IPS-18a (cell line): ENCODE measurements around the gene L3MBTL4.
"Not testable (repeated sequence)": the region's sequence is repeated elsewhere in the genome, so short reads cannot be mapped to it uniquely, and the experiment has no call there.

ENCODE experiments used
- H3K27ac ChIP-seq: one replicate; pipeline ENCODE4 v1.5.1; 2013; ENCODE audit warnings: low read length
- H3K27me3 ChIP-seq: one replicate; pipeline ENCODE4 v1.6.1; 2013; ENCODE audit warnings: mild to moderate bottlenecking, low read length; ENCODE audit not compliant: control insufficient read depth, insufficient read depth
- H3K36me3 ChIP-seq: one replicate; pipeline ENCODE4 v1.6.1; 2013; ENCODE audit warnings: low read depth, low read length; ENCODE audit not compliant: control insufficient read depth
- H3K4me1 ChIP-seq: one replicate; pipeline ENCODE4 v1.6.1; 2013; ENCODE audit warnings: low read depth, low read length; ENCODE audit not compliant: control insufficient read depth
- H3K4me3 ChIP-seq: one replicate; pipeline ENCODE4 v1.5.1; 2013; ENCODE audit warnings: low read length
- H3K9ac ChIP-seq: one replicate; pipeline ENCODE4 v1.6.1; 2013; ENCODE audit warnings: mild to moderate bottlenecking, low read length, moderate library complexity
- H3K9me3 ChIP-seq: one replicate; pipeline ENCODE4 v1.6.1; 2013; ENCODE audit warnings: low read depth, low read length; ENCODE audit not compliant: control insufficient read depth

L3MBTL4 gene

DNA sequence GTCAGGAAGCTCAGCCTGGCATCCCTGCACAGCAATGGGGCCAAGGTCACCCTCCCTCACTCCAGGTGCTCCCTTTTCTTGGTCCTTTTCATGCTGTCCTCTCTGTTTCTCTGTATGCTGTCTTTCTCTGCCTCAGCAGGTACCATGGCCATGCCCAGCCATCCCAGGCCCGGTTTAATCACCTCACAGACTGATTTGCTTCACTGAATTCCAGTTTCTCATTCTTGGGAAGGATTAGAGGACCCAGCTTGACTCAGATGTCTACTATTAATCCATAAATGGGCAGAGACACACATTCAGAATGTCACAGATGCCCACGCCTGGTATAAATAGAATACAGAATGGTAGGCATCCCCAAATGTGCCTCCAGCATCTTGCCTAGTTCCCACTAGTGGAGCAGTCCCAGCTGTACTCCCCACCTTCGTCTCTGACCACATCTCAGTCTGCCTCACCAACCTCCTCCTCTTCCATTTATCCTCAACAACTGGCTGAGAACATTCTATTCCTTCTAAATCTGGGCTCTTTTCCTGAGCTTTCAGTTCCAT lies 14.2 kb upstream of the L3MBTL4 start:
- H3K4me3 ChIP-seq = no peak overlapping the region
- no peaks in the 10 kb centered on the region for H3K27me3 ChIP-seq
- H3K27ac ChIP-seq = no peak overlapping the region
- no peak overlapping the region for H3K9ac ChIP-seq
- H3K4me1 ChIP-seq = no peaks in the 10 kb centered on the region
- H3K9me3 ChIP-seq = no peaks in the 10 kb centered on the region
- H3K36me3 ChIP-seq = no peaks in the 10 kb centered on the region

DNA sequence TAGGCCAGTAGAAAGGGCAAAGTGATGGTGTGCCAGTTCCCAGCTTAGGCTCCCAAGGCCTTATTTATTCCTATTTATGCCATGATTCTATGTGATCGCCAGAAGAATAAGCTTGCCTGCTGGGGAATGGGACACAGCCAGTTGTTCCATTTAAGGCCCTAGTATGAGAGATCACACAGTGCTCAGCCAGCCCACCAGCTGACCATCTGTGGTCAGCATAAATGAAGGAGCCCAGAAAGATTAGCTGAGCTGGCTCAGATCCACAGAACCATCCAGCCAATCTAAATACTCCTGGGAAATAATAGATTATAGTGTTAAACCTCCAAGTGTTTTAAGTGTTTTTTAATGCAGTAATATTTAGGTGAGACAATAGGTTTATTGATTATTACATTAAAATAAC lies 12.6 kb upstream of the L3MBTL4 start:
- no peak overlapping the region for H3K4me3 ChIP-seq
- no peak overlapping the region for H3K9ac ChIP-seq
- no peaks in the 10 kb centered on the region for H3K4me1 ChIP-seq
- no peak overlapping the region for H3K27ac ChIP-seq
- no peaks in the 10 kb centered on the region for H3K36me3 ChIP-seq
- H3K9me3 ChIP-seq = no peaks in the 10 kb centered on the region
- H3K27me3 ChIP-seq = no peaks in the 10 kb centered on the region

DNA sequence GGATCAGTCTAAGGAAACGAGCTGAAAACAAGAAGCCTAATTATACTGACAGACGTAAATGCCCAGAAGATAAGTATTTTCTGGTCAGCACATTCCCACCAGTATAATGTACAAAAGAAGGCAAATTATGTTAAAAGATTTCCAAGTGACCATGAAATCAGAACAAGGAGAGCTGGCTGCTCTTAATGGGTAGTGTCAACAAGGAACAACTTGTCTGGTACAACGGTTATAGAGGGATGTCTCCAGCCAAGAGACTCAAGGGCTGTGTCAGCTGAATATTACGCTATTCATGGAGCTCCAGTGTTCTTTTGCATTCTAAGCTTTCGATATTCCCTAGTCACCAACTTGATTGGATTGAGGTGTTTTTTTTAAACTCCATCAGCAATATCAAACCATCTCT lies 8.6 kb upstream of the L3MBTL4 start:
- H3K4me1 ChIP-seq = no peaks in the 10 kb centered on the region
- H3K4me3 ChIP-seq = no peak overlapping the region
- no peak overlapping the region for H3K27ac ChIP-seq
- no peaks in the 10 kb centered on the region for H3K9me3 ChIP-seq
- H3K27me3 ChIP-seq = no peaks in the 10 kb centered on the region
- no peak overlapping the region for H3K9ac ChIP-seq
- no peaks in the 10 kb centered on the region for H3K36me3 ChIP-seq

- peaks cover 31% of the 10 kb centered on the region for H3K27me3 ChIP-seq
- no peak overlapping the region for H3K27ac ChIP-seq
- H3K4me1 ChIP-seq = peaks cover 5% of the 10 kb centered on the region
- no peaks in the 10 kb centered on the region for H3K9me3 ChIP-seq
- H3K4me3 ChIP-seq = peak overlapping the region; percentile 67
- no peaks in the 10 kb centered on the region for H3K36me3 ChIP-seq
- H3K9ac ChIP-seq = peak overlapping the region; percentile 37
Observed at GRCh38 chr18:6414118-6414722, 491 bp downstream of the L3MBTL4 start.

GRCh38 chr18:6413579-6414117 lies 1.1 kb downstream of the L3MBTL4 start:
- Histone ChIP-seq H3K36me3 (no peaks in the 10 kb centered on the region), H3K27ac (no peak overlapping the region), H3K9me3 (no peaks in the 10 kb centered on the region), H3K4me1 (peaks cover 5% of the 10 kb centered on the region), H3K4me3 (peak overlapping the region; percentile 67), H3K27me3 (peaks cover 31% of the 10 kb centered on the region), H3K9ac (peak overlapping the region; percentile 37)

DNA sequence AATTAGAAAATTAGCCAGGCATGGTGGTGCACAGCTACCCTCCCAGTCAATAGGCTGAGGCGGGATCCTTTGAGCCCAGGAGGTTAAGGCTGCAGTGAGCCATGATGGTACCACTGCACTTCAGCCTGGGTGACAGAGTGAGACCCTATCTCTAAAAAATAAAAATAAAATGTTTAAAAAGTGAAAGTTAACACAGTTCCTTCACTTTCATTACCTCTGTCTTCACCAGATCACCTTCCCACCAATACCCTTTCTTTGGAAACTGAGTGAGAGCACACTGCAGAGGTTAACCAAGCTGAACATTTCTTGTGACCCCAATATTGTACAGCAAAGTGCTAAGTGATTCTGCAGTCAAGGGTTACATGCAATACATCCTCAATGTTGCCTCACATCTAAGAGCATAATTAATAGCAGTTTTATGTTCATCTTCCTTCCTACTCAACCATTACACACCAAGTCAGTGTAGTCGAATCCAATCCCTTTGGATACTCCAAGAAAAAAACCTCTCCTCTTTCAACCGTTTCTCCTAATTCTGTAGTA lies 1.7 kb downstream of the L3MBTL4 start:
- Histone ChIP-seq H3K4me1 (peaks cover 5% of the 10 kb centered on the region), H3K27ac (no peak overlapping the region), H3K9ac (no peak overlapping the region), H3K27me3 (peaks cover 31% of the 10 kb centered on the region), H3K36me3 (no peaks in the 10 kb centered on the region), H3K4me3 (no peak overlapping the region), H3K9me3 (no peaks in the 10 kb centered on the region)

- Histone ChIP-seq H3K36me3 (no peaks in the 10 kb centered on the region), H3K27ac (no peak overlapping the region), H3K4me1 (peaks cover 10% of the 10 kb centered on the region), H3K27me3 (peaks cover 31% of the 10 kb centered on the region), H3K4me3 (no peak overlapping the region), H3K9ac (no peak overlapping the region), H3K9me3 (no peaks in the 10 kb centered on the region)
Observed at GRCh38 chr18:6411382-6411781, 3.3 kb downstream of the L3MBTL4 start.

GRCh38 chr18:6409933-6410332 lies 4.8 kb downstream of the L3MBTL4 start:
- Histone ChIP-seq H3K4me3 (no peak overlapping the region), H3K4me1 (peaks cover 8% of the 10 kb centered on the region), H3K36me3 (no peaks in the 10 kb centered on the region)

GRCh38 chr18:6408543-6408942 lies 6.2 kb downstream of the L3MBTL4 start:
- H3K4me1 ChIP-seq, H3K27ac ChIP-seq, H3K4me3 ChIP-seq, H3K9ac ChIP-seq, H3K36me3 ChIP-seq, H3K9me3 ChIP-seq: not testable (repeated sequence)
- peaks cover 14% of the 10 kb centered on the region for H3K27me3 ChIP-seq

More at GRCh38 chr18:6409933-6410332, 4.8 kb downstream of the L3MBTL4 start:
- H3K9me3 ChIP-seq = no peaks in the 10 kb centered on the region
- no peak overlapping the region for H3K9ac ChIP-seq
- H3K27ac ChIP-seq = no peak overlapping the region
- peaks cover 22% of the 10 kb centered on the region for H3K27me3 ChIP-seq

GRCh38 chr18:6406910-6407470 lies 7.7 kb downstream of the L3MBTL4 start:
- Histone ChIP-seq H3K27me3 (no peaks in the 10 kb centered on the region), H3K9me3 (no peaks in the 10 kb centered on the region), H3K27ac (no peak overlapping the region), H3K36me3 (no peaks in the 10 kb centered on the region), H3K4me3 (no peak overlapping the region), H3K4me1 (peaks cover 8% of the 10 kb centered on the region), H3K9ac (no peak overlapping the region)

GRCh38 chr18:6406075-6406909 lies 8.4 kb downstream of the L3MBTL4 start:
- H3K36me3 ChIP-seq = no peaks in the 10 kb centered on the region
- no peak overlapping the region for H3K4me3 ChIP-seq
- no peaks in the 10 kb centered on the region for H3K27me3 ChIP-seq
- H3K4me1 ChIP-seq = peaks cover 8% of the 10 kb centered on the region
- H3K9me3 ChIP-seq = no peaks in the 10 kb centered on the region
- no peak overlapping the region for H3K9ac ChIP-seq
- no peak overlapping the region for H3K27ac ChIP-seq
